Forelimb muscle (tissue), 1 donor: ENCODE data around the gene KLF7. TPM values are rescaled to one million over a fixed set of nuclear protein-coding genes. Genes with fewer than 3 reads are reported as not detected.

Experiments used
- DNase-seq: peaks from one replicate; pipeline ENCODE4 v3.0.0-alpha.2; 2013; ENCODE audit warnings: low read depth
- polyA plus RNA-seq: library from polyadenylated mRNA; unstranded; fragments of 120-200 nt; gene quantifications from one replicate; pipeline ENCODE4 v1.2.1, GENCODE V29; 2013; ENCODE audit not compliant: insufficient read length

KLF7 gene
- polyA plus RNA-seq, 1 donor = 12.5 TPM

DNA sequence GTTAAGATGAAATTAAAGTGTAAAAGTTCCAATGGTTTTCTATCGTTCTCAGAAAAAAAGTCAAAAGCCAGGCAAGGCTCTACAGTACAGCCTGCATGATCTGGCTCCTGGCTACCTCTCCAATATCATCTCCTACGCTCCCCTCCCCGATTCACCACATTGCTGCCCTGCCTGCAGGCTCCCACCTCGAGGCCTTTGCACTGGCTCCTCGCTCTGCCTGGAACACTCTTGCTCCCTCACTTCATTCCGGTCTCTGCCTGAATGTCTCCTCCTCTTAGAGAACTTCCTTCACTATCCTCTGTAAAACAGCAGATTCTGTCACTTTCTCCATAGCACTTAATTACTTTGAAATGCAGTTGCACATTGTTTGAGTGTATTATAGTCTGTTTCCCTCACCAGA, 72.5 kb downstream of the KLF7 start:
- DNase-seq = no peak

DNA sequence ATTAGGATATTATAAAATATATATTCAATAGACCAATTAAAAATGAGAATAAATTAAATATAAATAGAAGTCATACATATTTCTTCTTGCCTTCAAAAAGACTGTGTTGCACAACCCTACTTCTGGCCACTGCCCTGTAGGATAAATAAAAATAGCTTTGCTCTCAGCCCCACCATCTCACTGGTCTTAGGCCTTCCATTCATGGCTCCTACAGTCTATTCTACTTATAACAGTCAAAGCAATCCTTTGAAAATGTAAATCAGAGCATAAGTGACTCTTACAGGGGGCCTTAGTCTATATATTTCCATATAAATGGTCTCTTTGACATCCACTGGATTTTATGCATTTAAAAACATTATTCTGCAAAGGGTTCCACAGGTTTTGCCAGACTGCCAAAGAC, 72.9 kb downstream of the KLF7 start:
- DNase-seq = no peak

GRCh38 chr2:207091928-207092327, 73.8 kb downstream of the KLF7 start:
- DNase-seq = no peak

DNA sequence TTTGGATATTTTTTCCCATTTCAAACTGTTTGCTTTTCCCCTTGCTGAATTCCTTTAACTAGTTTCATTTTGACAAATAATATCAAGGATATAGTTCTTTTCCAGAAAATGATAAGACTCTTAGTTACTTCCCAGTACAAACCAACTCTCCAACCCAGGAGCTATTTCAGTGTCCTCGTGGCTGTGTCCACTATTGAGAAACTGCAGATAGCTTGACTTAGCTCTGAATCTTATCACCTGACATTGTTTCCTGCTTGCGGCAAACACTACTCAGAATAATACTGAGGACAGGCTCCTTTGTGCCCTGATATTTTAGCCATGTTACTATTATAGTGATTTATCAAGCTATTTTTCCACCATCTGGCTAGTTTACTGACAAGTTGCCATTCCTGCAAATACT, 74.6 kb downstream of the KLF7 start:
- no peak for DNase-seq

- no peak for DNase-seq
These were observed 75.4 kb downstream of the KLF7 start for GRCh38 chr2:207090389-207090788.

DNA sequence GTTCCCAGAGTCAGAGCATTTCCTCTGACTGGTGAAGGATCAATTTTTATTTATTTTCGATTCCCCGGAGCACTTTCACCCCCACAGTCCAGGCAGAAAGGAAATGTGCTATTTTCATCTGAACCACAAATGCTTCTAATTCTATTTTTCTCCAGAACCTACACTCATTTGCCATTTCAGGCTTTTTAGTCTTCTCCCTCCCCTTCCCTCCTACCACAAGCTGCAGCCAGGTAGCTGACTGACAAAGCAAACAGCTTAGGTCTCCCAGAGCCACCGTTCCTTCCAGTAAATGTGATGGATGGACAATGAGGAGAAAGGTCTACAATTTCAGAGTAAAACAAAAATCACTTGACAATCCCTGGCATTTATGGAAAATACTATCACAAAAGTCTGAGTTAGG, 76.9 kb downstream of the KLF7 start:
- DNase-seq = no peak

- DNase-seq = no peak
These were observed 77.5 kb downstream of the KLF7 start for GRCh38 chr2:207088276-207088675.

GRCh38 chr2:207087046-207087902, 78.5 kb downstream of the KLF7 start:
- DNase-seq = no peak

GRCh38 chr2:207086136-207086535, 79.6 kb downstream of the KLF7 start:
- DNase-seq = no peak

- DNase-seq = no peak
These were observed 80.6 kb downstream of the KLF7 start for GRCh38 chr2:207085110-207085509.

DNA sequence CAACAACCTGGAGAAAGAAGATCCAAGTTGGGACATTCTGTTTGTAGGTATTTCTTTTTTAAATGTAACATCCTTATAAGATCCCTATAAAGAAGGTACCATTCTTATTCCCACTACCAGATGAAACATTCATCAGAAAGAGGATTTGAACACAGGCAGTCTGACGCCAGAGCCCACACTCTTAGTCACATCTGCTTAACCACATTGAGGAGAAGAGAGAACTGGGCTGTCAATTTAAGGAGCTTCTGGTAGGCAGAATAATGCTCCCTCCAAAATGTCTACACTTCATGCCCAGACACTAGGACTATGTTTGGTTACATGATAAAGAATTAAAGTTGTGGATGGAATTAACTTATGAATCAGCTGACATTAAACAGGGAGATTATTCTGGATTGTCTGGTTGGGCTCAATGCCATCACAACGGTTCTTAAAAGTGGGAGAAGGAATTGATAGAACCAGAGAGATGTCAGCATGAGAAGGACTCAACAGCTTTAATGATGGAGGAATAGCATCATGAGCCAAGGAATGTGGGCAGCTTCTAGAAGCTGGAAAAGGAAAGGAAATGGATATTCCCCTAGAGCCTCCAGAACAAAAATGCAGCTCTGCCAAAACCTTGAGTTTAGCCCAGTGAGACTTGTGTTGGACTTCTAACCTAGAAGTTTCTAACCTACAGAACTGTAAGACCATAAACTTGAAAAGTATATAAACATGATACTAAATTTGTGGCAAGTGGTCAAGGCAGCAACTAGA, 82.2 kb downstream of the KLF7 start:
- no peak for DNase-seq

- no peak for DNase-seq
These were observed 83.1 kb downstream of the KLF7 start for GRCh38 chr2:207082619-207083018.

- no peak for DNase-seq
These were observed 87.5 kb downstream of the KLF7 start for GRCh38 chr2:207078186-207078798.

DNA sequence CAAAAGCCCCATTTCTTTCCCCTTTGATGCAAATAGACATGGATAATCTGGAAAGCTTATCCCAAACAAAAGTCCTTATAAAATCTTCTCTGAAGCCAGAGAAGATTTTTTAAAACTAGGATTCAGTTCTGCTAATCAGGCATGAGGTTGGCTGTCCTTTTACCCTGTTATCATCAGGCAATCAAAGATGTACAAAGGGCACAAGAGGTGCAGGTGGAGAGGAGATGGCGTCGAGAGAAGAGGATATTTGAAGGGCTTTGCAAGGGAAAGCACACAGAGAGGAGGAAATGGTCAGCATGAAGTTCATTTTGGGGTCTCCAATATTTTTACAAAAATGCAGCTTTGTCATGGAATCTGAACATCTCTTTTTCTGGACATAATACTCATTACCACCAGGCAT, 88.5 kb downstream of the KLF7 start:
- no peak for DNase-seq

GRCh38 chr2:207075456-207075855, 90.3 kb downstream of the KLF7 start:
- DNase-seq = no peak

DNA sequence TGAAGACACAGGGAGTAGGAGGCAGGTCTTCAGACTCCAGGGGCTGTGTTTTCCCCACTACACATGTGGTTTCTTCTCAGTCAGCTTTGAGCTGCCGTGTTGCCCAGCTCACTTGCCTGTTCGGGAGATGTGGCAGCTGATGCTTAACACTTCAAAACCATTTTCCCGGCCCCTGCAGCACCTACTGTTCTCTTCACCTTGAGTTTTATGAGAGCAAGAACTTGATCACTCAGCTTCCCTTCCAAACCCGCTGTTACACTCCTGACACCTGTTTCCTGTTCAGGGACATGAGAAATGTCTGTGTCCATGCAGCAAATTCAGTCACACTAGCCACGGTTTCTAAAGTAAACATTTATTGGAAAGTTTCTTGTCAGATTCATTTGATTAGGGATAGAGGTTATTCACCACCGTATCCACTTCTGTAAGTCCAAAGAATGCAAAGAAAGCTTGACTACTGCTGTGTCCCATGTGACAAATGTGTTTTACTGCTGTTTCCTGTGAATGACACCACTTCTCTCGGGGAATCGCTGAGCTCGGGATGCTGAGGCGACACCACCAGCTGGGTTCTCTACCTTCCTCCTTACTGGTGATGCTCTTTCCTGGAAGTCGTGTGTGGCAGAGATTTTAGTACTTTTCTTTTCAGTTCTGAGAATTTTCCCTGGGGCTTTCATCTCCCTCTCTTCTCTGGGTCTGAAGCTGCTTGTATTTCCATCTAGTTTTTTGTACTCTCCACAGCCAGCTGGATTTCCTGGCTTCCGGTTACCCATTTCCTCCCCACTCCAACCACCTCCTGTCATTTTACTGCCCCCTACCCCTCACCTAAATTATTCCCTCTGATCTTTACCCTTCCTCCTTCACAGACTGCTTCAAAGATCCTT, 91.7 kb downstream of the KLF7 start:
- peak; percentile 35 for DNase-seq

DNA sequence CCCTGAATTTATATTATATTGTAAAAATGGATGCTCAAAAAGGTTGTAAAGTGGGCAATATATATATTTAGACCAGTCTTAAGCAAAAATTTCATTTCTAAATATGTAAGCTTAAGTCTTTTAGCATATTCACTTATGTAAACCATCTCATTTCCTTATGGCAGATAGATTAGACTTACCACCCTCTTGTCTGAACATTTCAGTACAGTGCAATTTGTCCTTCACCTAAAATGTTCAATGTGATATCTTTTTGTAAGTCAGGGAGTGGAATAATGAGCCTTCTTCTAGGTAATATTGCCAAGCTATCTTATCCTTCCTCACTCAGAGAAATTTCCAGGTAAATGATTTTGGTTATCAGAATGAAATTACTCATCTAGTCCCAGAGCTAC, 92.3 kb downstream of the KLF7 start:
- DNase-seq = no peak

DNA sequence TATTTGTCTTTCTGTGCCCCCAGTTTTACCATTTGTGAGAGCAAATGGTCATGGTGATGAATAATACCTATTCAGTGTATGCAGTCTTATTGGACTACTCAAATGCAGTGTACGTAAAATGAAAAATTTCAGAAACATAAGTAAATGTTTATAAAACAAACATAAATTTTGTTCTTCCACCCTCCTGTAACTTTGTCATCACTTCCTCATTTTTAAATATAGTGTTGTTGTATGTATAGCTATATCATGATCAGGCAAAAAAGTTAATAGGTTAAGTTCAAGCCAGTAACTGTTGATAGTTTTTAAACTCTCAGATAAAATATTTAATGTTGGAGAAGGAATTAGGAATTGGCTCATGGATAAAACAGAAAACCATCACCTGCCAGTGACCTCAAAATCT, 93.2 kb downstream of the KLF7 start:
- no peak for DNase-seq

DNA sequence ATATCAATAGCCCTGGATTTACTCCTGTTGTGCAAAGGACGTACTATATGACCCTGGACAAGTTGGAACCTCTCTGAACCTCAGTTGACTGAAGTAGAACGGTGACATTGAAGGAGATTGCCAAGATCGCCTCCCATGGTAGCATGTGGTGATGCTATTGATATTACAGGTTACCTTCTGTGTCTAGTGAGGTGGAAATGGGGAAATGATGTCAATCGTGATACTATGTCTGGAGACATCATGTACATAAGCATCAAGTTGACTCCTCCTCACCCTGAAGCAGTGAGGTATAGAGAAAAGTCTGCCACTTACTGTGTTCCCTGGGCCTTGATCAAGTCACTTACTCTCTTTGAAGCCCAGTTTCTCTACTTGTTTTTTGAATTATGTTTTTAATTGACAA, 93.9 kb downstream of the KLF7 start:
- DNase-seq = no peak

DNA sequence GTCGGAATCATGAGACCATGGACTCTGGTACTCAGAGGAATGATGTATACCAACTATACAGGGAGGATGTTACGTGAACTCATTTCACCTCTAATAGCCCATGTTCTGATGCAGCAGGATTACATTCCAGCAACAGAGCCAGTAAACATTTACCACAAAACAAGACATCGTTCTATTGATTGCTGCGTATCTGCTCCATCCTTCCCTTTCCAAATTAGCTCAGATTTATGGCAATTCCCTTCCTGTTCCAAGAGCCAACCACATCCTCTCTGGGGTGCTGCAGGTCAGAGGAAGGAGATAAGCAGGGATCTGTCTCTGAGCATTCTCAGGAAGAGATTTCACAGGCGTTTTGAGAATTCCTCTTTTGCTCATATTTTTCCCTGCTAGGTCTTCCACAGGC, 98.3 kb downstream of the KLF7 start:
- no peak for DNase-seq

GRCh38 chr2:207066791-207067460, 98.8 kb downstream of the KLF7 start:
- DNase-seq = no peak
